ACHN (cell line): ENCODE results near the gene OXTR.
A peak's percentile ranks its signal among the peaks of the same experiment; 100 is the strongest.

Source experiments
- DNase-seq: peaks from one replicate; pipeline ENCODE4 v3.0.0-alpha.2; 2015
- in situ Hi-C: cut with HindIII; loops from 2 replicates; pipeline ENCODE4 v1.10.0; 2017; ENCODE audit warnings: low sequenced_read_pairs, low pct_ligation_motif_present, low pct_unique_long_range_greater_than_20kb

The OXTR gene

GRCh38 chr3:8749316-8749715 is 20.1 kb downstream of the OXTR start:
- in situ Hi-C loops = no loop called here
- DNase-seq = no peak

- in situ Hi-C loops = no loop called here
- DNase-seq = no peak
These were observed 22.6 kb downstream of the OXTR start for GRCh38 chr3:8746780-8747345.

DNA sequence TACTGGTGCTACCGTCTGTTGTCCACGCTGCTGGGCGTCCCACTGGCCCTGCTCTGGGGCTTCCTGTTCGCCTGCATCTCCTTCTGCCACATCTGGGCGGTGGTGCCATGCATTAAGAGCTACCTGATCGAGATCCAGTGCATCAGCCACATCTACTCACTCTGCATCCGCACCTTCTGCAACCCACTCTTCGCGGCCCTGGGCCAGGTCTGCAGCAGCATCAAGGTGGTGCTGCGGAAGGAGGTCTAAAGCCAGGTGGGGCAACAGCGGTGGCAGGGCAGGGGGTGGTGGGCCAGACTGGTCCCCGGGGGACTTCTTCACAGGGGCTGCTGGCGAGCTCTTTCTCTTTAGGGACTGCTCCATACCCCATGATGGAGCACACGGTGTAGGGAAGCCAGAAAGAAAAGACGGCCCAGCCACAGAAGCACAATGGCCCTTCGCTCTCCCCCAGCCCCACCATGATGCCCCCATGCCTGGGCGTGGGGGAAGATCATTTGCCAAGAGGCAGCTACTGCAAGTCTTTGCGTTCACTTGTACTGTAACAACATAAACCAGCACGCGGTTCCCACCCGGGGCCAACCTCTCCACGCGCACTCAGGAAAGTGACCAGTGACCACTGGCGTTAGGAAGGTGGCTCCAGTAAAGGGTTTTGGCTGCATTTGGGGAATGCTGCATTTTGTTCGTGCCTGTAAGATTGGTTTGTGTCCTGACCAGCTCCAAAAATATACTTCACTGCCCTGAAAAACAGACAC is 23.6 kb downstream of the OXTR start:
- in situ Hi-C loops = no loop called here
- no peak for DNase-seq

GRCh38 chr3:8743911-8744310 is 25.5 kb downstream of the OXTR start:
- in situ Hi-C loops = no loop called here
- DNase-seq = no peak

DNA sequence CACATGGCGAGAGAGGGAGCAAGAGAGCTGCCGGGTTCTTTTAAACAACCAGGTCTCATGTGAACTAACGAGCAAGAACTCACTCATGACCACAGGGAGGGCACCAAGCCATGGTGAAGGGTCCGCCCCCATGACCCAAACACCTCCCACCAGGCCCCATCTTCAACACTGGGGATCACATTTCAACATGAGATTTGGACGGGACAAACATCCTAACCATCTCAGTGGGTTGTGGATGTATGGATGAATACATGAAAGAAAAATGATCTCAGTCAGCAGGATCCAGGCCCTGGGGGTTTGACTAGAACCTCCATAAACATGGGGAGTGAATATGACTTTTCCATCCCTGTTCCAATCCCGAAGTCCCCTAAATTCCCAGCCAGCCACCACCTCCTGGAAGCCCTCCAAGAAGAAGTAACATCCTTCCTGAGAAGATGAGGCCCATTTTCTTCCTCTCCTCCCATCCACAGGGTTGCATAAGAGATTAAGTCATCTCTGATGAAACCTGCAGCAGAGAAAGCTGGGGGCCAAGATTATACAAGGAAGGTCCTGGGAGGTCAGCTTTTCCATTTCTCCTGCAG is 26.3 kb downstream of the OXTR start:
- in situ Hi-C loops = no loop called here
- DNase-seq = no peak

DNA sequence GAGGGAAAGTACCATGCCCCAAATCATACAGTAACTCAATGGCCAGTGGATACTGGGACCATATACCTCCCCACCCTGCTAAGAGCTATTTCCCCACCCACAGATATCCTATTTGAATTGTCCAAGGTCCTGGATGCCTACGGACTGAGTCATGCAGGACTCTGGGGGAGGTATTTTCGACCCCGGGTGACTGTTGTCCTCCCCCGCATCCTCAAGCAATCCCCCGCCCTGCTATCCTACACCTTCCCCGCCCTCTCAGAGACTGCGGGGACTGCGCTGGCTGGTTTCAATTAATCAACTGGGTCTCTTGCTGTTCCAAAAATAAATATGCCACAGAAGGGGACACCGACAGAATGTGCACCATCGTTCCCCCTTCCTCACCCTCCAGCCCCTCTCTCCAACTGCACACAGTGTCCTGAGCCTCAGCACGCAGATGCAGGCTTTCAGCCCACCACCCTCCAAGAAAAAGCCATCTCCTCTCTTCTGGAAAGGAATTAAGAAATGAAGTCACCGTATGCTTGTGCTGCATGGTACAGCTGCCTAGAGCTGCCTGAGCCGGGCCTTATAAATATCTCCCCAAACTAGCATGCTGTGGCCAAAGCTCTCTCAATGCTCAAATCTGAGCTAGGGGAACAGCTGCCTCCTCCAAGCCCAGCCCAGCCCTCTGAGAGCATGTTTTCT is 27.7 kb downstream of the OXTR start:
- peak; percentile 76 for DNase-seq
- in situ Hi-C loops = no loop called here

GRCh38 chr3:8739757-8740504 is 29.5 kb downstream of the OXTR start:
- peak; percentile 79 for DNase-seq
- in situ Hi-C loops = no loop called here

GRCh38 chr3:8738639-8739038 is 30.8 kb downstream of the OXTR start:
- DNase-seq = no peak
- in situ Hi-C loops = no loop called here

DNA sequence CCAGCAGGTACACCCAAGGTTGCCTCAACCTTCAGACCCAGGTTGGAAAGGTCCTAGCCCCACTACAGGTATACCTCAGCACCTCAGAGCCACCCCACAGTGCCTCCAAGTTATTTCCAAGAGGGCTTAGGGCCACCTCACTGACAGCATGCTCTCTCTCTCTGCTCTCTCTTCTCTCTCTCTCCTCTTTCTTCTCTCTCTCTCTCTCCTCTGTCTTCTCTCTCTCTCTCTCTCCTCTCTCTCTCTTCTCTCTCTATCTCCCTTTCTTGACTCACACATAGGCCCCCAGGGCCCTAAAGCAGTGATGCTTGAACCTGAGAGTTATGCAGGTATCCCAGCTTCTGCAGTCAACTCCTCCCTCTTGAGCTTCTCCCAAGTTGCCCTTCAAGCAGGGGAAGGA is 31.6 kb downstream of the OXTR start:
- in situ Hi-C loops = no loop called here
- DNase-seq = no peak

DNA sequence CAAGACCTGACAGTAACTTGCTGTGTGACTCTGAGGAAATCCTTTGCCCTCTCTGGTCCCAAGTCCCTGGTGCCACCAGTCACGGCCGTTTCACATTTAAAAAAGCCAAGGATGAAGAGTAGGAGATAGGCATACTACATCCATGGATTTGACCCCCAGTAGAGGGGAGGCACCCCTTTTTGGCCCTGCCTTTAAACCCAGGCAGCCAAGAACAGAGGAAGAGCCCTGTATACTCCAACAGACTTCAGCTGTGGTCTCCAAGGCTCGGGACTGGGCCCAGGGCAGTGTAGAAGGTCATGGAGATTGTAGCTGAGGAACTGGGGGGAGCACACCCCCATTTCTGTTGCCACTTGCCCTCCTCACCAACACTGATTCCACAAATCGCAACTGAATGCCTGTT is 32.1 kb downstream of the OXTR start:
- in situ Hi-C loops = no loop called here

DNA sequence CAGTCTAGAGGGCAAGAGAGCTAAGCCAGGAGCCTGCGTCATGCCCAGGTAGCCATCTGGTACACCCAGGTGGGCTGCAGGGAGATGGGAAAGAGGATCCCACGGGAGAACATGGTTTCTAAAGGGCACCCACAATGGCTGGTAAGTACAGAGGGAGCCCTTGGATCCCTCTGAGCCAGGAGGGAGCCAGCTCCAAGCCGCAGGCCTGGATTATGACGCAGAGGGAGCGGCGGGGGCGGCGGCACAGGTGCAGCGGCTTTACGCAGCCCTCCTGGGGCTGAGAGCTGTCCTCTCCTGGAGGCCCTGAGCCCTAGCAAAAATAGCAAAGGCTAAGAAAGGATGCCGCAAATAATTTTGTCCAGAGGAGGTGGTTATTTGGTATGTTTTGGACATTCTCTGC is 33.0 kb downstream of the OXTR start:
- in situ Hi-C loops = no loop called here
- no peak for DNase-seq

More for the DNA sequence above, 32.1 kb downstream of the OXTR start:
- DNase-seq = no peak

GRCh38 chr3:8734908-8735307 is 34.5 kb downstream of the OXTR start:
- in situ Hi-C loops = no loop called here
- no peak for DNase-seq

GRCh38 chr3:8734137-8734878 is 35.1 kb downstream of the OXTR start:
- in situ Hi-C loops = no loop called here
- DNase-seq = no peak

DNA sequence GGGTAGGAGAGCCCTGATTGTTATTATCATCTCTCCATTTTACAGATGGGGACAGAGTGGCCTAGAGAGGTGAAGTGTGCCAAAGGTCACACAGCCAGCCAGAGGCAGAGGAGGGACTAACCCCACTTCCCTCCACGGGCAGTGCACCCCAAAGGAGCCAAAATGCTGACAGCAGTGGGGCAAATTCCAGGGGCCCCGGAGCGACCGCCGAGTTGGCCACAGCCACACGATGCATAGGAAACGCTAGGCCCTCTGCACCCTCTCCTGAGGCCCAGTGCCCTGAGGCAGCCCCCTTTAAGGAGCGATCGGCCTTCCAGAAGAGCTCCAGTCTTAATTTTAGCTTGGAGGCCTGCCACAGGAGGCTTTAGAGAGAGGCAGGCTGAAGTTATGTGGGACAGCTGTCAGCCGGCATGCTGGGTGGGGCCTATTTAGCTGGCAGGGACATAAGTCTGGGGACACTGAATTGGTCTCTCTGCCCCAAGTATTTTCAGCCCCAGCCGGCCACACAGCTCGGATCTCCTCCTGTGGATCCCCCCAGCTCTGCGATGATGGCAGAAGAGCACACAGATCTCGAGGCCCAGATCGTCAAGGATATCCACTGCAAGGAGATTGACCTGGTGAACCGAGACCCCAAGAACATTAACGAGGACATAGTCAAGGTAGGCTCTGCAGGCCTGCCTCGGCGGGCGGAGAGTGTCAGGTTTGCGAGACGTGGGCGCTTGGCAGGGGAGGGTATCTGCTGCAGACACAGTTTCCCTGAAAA is 35.9 kb downstream of the OXTR start, which contains the start of gene CAV3:
Gene CAV3, plus strand, starts transcription at position 471 of the 763 bp plus-strand sequence. Its CDS starts 75 bp downstream, at position 546.
- in situ Hi-C loops = no loop called here

DNA sequence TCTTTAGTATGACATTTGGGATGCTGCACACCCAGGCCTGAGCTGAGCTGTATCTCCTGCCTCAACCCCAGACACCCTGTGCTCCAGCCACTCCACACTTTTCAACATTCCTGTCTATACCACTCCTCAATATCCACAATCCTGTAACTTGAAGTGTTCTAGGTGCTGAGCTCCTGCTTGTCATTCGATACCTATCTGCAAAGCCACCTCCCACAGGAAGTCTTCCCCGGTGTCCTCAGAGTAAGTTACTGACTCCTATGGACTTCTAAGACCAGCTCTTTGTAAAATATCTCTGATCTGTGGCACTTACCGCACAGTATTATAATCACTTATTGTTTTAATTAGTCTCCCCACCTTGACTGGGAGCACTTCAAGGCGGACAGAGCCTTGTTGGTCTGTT is 37.0 kb downstream of the OXTR start:
- no peak for DNase-seq

More for the DNA sequence above, 35.9 kb downstream of the OXTR start, which contains the start of gene CAV3:
- DNase-seq = no peak

DNA sequence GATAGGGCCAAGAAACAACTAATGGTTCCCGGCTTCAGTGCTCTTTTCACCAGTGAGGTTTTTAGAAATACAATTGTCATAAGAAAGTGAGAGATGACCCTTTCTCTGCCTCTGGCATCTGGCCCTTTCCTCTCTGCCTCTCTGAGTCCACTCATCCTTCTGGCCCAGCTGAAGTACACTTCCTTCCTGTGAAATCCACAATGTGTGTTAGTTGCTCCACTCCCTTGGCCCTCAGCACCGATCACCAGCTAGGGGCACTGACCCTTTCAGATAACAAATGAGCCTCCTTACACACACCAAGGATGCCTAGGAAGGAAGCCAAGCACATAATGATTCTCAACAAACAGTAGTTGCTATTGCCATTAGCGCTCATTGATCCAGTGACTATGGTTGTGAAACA is 38.8 kb downstream of the OXTR start:
- DNase-seq = no peak
- in situ Hi-C loops = no loop called here

More for the DNA sequence above, 37.0 kb downstream of the OXTR start:
- in situ Hi-C loops = no loop called here

DNA sequence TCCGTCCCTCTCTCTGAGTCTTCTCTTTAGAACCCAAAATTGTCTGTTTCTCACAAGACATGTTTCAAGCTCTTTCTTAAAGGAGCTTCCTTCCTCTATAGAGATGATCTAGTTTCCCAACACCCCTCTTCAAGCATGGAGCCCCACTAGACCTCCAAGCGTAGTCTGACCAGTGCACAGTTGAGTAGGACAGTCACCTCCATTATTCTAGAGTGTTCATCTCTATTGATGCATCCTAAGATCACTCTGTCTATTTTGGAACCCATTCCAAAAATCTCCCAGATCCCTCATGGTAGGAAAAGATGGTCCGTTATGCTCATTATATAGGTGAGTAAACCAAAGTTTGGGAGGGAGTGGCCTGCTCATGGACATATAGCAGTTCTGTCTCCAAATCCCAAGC is 39.9 kb downstream of the OXTR start:
- in situ Hi-C loops = no loop called here
- DNase-seq = no peak
